ENCODE results near the gene SLC25A26. TPM values are rescaled to one million over a fixed set of nuclear protein-coding genes. Genes with fewer than 3 reads are reported as not detected.

SLC25A26 gene, protein sequence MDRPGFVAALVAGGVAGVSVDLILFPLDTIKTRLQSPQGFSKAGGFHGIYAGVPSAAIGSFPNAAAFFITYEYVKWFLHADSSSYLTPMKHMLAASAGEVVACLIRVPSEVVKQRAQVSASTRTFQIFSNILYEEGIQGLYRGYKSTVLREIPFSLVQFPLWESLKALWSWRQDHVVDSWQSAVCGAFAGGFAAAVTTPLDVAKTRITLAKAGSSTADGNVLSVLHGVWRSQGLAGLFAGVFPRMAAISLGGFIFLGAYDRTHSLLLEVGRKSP
- total RNA-seq: 12.4 and 13.1 TPM in 2 replicates

DNA sequence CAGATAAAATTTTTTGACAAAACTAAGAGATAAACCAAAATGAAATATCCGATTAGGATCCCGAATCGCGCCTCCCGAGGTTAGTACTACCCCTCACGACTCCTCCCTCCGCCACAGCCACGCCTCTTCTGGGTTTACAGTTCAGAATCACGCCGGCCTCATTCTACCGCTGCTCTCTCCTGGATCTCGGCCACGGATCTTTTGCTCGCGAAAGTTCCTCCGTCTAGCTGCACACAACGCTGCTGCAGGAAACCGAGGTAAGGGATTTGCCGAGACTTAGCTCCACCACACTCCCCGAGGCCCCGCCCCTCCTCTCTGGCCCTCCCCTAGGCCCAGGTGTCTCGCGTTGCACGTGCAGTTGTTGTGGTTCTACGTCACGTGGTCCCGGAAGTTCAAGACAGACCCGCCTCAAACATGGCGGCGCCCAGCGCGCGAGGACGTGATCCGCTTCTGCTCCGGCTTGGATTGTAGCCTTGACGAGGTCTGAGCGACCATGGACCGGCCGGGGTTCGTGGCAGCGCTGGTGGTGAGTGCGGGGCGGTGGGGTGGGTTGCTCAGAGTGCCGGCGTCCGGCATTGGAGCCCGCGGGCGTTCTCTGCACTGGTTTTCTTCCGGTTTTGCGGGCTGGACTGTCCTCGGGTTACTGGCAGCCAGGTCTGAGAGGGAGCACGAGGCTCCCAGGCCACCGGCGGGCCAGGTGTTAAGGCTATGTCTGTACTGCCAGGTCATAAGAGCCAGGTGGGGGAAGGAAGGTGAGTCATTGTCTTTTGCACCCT lies at the start of gene SLC25A26:
TSS of gene SLC25A26 (plus strand) at position 400 of the 776 bp plus-strand sequence. CDS start at position 494, 94 bp downstream.
- intact Hi-C loops (cut with micrococcal nuclease): loop anchor here (1.0 to 10.0 kb wide), 9 partner anchors 19 to 1837 kb away; partner anchors contain the start of genes KBTBD8 and LRIG1

DNA sequence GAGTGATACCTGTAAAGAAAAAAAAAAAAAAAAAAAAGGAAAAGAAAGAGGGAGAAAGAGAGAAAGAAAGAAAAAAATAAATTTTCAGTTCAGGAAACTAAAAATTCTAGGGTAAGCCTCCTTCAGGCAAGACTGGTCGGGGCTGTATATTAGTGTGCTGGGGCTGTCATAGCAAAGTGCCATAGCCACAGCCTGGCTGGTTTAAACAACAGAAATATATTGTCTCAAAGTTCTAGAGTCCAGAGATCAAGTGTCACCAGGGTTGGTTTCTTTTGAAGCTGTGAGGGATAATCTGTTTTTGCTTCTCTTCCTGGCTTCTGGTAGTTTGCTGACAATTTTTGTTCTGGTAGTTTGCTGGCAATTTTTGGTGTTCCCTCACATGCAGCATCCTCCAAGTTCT lies 48.4 kb upstream of the SLC25A26 start:
- intact Hi-C loops (cut with micrococcal nuclease): no loop called here

DNA sequence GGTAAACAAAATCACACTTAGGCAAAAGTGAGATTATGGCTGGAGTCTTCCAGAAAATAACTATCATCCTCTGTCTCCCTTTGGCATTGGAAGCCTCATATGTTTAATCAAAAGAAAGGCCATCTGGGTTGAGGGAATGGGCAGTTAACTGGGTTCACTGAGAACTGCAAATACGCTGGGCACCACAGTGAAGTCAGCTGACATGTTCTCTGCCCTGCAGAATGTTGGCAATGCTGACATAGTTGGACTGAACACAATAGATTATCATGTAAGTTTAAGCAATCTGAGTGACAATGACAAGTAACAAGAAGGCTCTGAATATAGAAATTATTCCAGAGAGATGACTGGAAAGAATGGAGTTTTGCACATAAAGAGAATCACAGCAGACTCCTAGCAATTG lies 43.8 kb upstream of the SLC25A26 start:
- intact Hi-C loops (cut with micrococcal nuclease): no loop called here

- intact Hi-C loops (cut with micrococcal nuclease): no loop called here
These were observed 42.6 kb upstream of the SLC25A26 start for GRCh38 chr3:66178206-66178605.

DNA sequence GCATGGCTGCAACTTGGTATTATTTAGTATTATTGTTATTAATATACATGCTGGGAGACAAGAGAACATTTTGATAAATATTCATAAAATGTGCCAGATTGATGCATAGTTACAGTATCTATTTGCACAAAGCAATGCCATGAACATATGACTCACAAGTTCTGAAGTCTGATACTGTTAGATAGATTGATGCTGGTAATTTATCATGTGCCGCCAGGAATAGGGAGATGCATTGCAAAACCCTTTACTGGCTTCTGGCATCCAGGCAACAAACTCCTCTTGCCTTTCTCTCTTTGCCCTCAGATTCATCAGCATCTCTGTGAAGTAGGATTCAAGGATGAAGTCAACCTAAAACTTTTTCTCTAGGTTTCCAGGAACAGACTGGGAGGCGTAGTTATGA lies 41.0 kb upstream of the SLC25A26 start:
- intact Hi-C loops (cut with micrococcal nuclease): no loop called here

GRCh38 chr3:66181764-66182163 lies 39.0 kb upstream of the SLC25A26 start:
- intact Hi-C loops (cut with micrococcal nuclease): no loop called here

GRCh38 chr3:66182246-66182645 lies 38.6 kb upstream of the SLC25A26 start:
- intact Hi-C loops (cut with micrococcal nuclease): no loop called here

GRCh38 chr3:66186545-66186944 lies 34.3 kb upstream of the SLC25A26 start:
- intact Hi-C loops (cut with micrococcal nuclease): no loop called here

DNA sequence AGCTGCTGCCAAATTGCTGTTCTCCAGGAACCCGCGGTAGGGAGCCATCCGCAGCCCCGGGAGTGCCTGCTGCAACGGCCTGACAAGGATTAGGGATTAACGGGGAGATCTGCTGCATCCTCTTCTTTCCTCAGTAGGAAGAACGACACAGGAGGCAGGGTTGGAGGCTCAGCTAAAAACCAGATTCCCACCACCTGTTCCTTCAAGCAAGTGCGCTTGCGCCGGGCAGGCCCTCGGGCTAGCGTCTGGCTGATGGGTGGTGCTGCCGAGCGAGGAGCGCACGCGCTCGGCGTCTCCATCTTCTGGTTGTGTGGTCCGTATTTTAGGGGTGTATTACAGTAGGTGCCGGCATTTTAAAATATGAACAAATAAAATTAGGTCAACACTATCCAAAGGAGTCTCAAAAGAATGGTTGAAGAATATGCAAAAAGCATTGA lies 25.4 kb upstream of the SLC25A26 start:
- intact Hi-C loops (cut with micrococcal nuclease): no loop called here

DNA sequence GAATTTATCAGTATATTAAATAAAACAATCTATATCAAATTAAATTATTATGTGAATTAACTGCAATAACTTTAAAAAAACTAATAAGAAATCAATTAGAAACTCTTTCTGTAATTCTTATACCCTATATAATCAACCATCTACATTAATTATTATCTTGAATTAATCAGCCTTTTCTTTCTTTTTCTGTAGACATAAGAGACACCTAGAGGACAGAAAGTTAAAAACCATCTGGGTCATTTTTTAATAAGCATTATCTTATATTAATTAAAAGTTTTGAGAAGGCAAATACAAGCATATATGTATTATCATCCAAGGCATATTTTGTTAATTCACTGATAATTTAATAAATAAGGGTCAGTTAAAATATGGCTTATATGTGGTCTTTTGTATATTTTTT lies 24.2 kb upstream of the SLC25A26 start:
- intact Hi-C loops (cut with micrococcal nuclease): no loop called here

- intact Hi-C loops (cut with micrococcal nuclease): no loop called here
These were observed 22.2 kb upstream of the SLC25A26 start for GRCh38 chr3:66198437-66199088.

GRCh38 chr3:66199089-66199473 lies 21.7 kb upstream of the SLC25A26 start:
- intact Hi-C loops (cut with micrococcal nuclease): no loop called here

GRCh38 chr3:66200147-66200546 lies 20.7 kb upstream of the SLC25A26 start:
- intact Hi-C loops (cut with micrococcal nuclease): no loop called here

DNA sequence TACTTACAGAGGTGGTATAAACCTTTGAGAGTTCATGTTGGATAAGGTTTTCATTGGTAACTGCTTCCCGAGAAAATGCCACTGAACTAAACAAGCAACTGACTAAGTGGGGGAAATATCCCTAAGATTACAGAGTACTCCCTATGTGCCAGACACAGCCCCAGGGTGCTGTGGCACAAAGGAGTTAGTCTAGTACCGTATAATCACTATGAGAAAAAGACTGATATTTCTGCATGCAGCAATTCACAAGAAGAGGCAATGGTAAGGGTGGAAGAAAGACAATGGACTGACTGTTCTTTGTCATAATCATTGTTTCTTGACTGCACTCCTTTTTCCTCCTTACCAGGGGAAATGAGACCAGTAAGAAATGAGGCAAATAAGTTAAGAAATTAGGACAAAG lies 20.0 kb upstream of the SLC25A26 start:
- intact Hi-C loops (cut with micrococcal nuclease): no loop called here

DNA sequence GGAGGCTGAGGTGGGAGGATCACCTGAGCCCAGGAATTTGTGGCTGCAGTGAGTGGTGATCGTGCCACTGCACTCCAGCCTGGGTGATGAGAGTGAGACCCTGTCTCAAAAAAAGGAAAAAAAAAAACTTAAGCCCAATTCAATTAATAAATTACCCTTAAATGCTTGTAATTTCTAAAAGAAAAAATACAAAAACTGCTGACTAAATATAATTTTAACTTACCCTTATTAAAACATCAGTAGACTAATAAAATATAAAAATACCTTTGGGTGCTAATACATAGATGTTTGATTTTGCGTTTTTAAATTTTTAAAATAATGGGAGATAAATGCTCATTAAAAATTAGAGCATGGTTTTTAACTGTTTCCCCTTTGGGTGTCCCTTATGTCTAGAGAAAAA lies 17.5 kb upstream of the SLC25A26 start:
- intact Hi-C loops (cut with micrococcal nuclease): no loop called here

DNA sequence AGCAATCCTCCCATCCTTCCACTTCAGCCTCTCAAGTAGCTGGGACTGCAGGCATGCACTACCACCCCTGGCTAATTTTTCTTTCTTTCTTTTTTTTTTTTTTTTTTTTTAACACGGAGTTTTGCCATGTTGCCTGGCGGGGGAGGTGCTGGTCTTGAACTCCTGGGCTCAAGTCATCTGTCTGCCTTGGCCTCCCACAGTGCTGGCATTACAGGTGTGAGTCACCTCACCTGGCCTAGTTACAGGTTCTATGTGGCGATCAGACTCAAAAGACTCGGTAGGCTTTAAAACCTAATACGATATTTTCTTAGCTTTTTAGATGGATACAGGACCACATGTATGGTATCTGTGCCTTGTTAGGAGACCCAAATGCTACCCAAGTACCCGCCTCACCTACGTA lies 14.0 kb upstream of the SLC25A26 start:
- intact Hi-C loops (cut with micrococcal nuclease): no loop called here

GRCh38 chr3:66208189-66208588 lies 12.6 kb upstream of the SLC25A26 start:
- intact Hi-C loops (cut with micrococcal nuclease): no loop called here

- intact Hi-C loops (cut with micrococcal nuclease): no loop called here
These were observed 10.0 kb upstream of the SLC25A26 start for GRCh38 chr3:66210687-66211295.

- intact Hi-C loops (cut with micrococcal nuclease): no loop called here
These were observed 9.0 kb upstream of the SLC25A26 start for GRCh38 chr3:66211779-66212178.

DNA sequence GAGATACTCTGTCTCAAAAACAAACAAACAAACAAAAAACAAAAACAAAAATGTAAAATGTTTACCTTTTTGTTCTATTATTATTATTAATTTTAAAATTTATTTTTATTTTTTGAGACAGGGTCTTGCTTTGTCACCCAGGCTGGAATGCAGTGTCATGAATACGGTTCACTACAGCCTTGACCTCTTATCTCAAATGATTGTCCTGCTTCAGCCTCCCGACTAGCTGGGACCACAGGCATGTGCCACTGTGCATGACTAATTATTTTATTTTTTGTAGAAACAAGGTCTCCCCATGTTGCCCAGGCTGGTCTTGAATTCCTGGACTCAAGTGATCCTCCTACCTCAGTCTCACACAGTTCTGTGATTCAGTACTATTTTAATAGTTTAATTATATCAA lies 5.7 kb upstream of the SLC25A26 start:
- intact Hi-C loops (cut with micrococcal nuclease): no loop called here

- intact Hi-C loops (cut with micrococcal nuclease): loop anchor here (1.0 to 10.0 kb wide), 9 partner anchors 19 to 1837 kb away; partner anchors contain the start of genes KBTBD8 and LRIG1
These were observed 735 bp upstream of the SLC25A26 start for GRCh38 chr3:66220066-66220465.

DNA sequence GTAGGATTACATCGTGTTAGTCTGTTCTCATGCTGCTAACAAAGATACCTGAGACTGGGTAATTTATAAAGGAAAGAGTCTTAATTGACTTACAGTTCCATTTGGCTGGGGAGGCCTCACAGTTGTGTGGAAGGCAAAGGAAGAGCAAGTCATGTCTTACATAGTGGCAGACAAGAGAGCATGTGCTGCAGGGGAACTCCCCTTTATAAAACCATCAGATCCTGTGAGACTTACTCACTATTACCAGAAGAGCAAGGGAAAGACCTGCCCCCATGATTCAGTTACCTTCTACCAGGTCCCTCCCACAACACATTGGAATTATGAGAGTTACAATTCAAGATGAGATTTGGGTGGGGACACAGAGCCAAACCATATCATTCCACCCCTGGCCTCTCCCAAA lies 3.4 kb downstream of the SLC25A26 start:
- intact Hi-C loops (cut with micrococcal nuclease): loop anchor here (5.0 to 10.0 kb wide), 3 partner anchors 117 to 1833 kb away; no protein-coding TSS in a partner anchor
